ENCODE results near the gene SLC17A9.

DNA sequence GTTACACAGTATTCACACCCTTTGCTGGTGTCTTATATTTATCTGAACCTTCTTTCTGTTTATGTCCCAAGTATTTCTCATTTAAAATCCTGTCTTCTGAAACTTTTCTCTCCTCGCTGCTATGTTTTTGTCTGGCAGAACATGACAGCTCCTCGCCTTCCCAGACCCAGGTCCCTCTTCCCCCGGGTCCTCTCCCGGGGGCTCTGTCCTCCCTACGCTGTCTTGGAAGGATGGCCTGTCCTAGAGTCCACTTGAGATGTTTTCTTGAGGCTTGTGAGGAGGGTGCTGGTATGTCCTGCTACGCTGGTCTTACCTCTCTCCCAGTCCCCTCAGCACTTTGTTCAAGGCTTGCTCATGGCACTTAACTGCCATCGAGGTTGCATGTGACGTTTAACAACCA is 8.3 kb upstream of the SLC17A9 start:
- TF ChIP-seq, protein P1, sequence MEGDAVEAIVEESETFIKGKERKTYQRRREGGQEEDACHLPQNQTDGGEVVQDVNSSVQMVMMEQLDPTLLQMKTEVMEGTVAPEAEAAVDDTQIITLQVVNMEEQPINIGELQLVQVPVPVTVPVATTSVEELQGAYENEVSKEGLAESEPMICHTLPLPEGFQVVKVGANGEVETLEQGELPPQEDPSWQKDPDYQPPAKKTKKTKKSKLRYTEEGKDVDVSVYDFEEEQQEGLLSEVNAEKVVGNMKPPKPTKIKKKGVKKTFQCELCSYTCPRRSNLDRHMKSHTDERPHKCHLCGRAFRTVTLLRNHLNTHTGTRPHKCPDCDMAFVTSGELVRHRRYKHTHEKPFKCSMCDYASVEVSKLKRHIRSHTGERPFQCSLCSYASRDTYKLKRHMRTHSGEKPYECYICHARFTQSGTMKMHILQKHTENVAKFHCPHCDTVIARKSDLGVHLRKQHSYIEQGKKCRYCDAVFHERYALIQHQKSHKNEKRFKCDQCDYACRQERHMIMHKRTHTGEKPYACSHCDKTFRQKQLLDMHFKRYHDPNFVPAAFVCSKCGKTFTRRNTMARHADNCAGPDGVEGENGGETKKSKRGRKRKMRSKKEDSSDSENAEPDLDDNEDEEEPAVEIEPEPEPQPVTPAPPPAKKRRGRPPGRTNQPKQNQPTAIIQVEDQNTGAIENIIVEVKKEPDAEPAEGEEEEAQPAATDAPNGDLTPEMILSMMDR (conservative IDR thresholded peaks at IDR 0.05) = no peak
- TF ChIP-seq ZFX (IDR thresholded peaks at IDR 0.05) = no peak

All from C4-2B (cell line).